H9 (cell line): ENCODE results near the gene RGL1. TPM values are rescaled to one million over a fixed set of nuclear protein-coding genes. Genes with fewer than 3 reads are reported as not detected.

Experiments
- DNase-seq: peaks from one replicate; pipeline ENCODE4 v3.0.0-alpha.2; 2017
- H2AFZ ChIP-seq: one replicate; pipeline ENCODE4 v1.6.1; 2013; ENCODE audit warnings: mild to moderate bottlenecking, low read length, control low read depth, moderate library complexity
- H2AK5ac ChIP-seq: 2 replicates; pipeline ENCODE4 v1.6.1; 2013; ENCODE audit warnings: low read length, control low read depth, mixed read lengths; ENCODE audit not compliant: insufficient read length
- H2BK120ac ChIP-seq: one replicate; pipeline ENCODE4 v1.6.1; 2013; ENCODE audit warnings: low read depth, mild to moderate bottlenecking, low read length, control low read depth, inconsistent platforms; ENCODE audit not compliant: poor library complexity, severe bottlenecking
- H2BK12ac ChIP-seq: 2 replicates; pipeline ENCODE4 v1.6.1; 2013; ENCODE audit warnings: low read length, control low read depth, mixed read lengths, low read depth; ENCODE audit not compliant: insufficient read length
- H2BK15ac ChIP-seq: 2 replicates; pipeline ENCODE4 v1.6.1; 2013; ENCODE audit warnings: low read depth, low read length, control low read depth
- H2BK20ac ChIP-seq: one replicate; pipeline ENCODE4 v1.6.1; 2013; ENCODE audit warnings: low read depth, mild to moderate bottlenecking, low read length, control low read depth, inconsistent platforms; ENCODE audit not compliant: poor library complexity, severe bottlenecking
- H2BK5ac ChIP-seq: 2 replicates; pipeline ENCODE4 v1.6.1; 2013; ENCODE audit warnings: low read length, control low read depth, mixed read lengths; ENCODE audit not compliant: insufficient read length
- H3K14ac ChIP-seq: 2 replicates; pipeline ENCODE4 v1.6.1; 2013; ENCODE audit warnings: low read length, control low read depth; ENCODE audit not compliant: insufficient read depth
- H3K18ac ChIP-seq: 2 replicates; pipeline ENCODE4 v1.6.1; 2013; ENCODE audit warnings: low read depth, mild to moderate bottlenecking, mixed read lengths, low read length, control low read depth; ENCODE audit not compliant: insufficient read length
- H3K23ac ChIP-seq: 2 replicates; pipeline ENCODE4 v1.6.1; 2013; ENCODE audit warnings: low read length, control low read depth, mixed read lengths, low read depth; ENCODE audit not compliant: insufficient read length
- H3K23me2 ChIP-seq: 2 replicates; pipeline ENCODE4 v1.6.1; 2013; ENCODE audit warnings: low read depth, mild to moderate bottlenecking, mixed read lengths, low read length, control low read depth; ENCODE audit not compliant: insufficient read length, poor library complexity, severe bottlenecking
- H3K27ac ChIP-seq: 2 replicates; pipeline ENCODE4 v1.5.1; 2013; ENCODE audit warnings: low read length, control low read depth, mixed read lengths, low read depth; ENCODE audit not compliant: insufficient read length
- H3K27me3 ChIP-seq: 2 replicates; pipeline ENCODE4 v1.6.1; 2013; ENCODE audit warnings: low read length, control low read depth, inconsistent platforms; ENCODE audit not compliant: insufficient read depth
- H3K4ac ChIP-seq: 2 replicates; pipeline ENCODE4 v1.6.1; 2013; ENCODE audit warnings: low read depth, mild to moderate bottlenecking, control low read depth, inconsistent platforms, low read length, moderate library complexity
- H3K4me1 ChIP-seq: 2 replicates; pipeline ENCODE4 v1.6.1; 2013; ENCODE audit warnings: low read length, control low read depth, inconsistent platforms; ENCODE audit not compliant: insufficient read depth
- H3K4me2 ChIP-seq: 2 replicates; pipeline ENCODE4 v1.6.1; 2013; ENCODE audit warnings: low read length, control low read depth, mixed read lengths; ENCODE audit not compliant: insufficient read length, insufficient read depth
- H3K56ac ChIP-seq: 2 replicates; pipeline ENCODE4 v1.6.1; 2013; ENCODE audit warnings: low read depth, mild to moderate bottlenecking, mixed read lengths, low read length, control low read depth; ENCODE audit not compliant: insufficient read length
- H3K79me1 ChIP-seq: 2 replicates; pipeline ENCODE4 v1.6.1; 2013; ENCODE audit warnings: low read depth, mild to moderate bottlenecking, moderate library complexity, low read length, control low read depth, inconsistent platforms; ENCODE audit not compliant: insufficient read depth, poor library complexity, severe bottlenecking
- H3K79me2 ChIP-seq: 2 replicates; pipeline ENCODE4 v1.6.1; 2013; ENCODE audit warnings: low read length, control low read depth, inconsistent platforms; ENCODE audit not compliant: insufficient read depth
- H3K9ac ChIP-seq: 2 replicates; pipeline ENCODE4 v1.6.1; 2013; ENCODE audit warnings: low read length, control low read depth, mixed read lengths; ENCODE audit not compliant: insufficient read length; ENCODE audit errors: extremely low read depth
- H3K9me3 ChIP-seq: one replicate; pipeline ENCODE4 v1.6.1; 2013; ENCODE audit warnings: low read depth, low read length, inconsistent platforms; ENCODE audit not compliant: control insufficient read depth
- H3T11ph ChIP-seq: one replicate; pipeline ENCODE4 v1.6.1; 2013; ENCODE audit warnings: mild to moderate bottlenecking, low read length, control low read depth, inconsistent platforms
- H4K20me1 ChIP-seq: one replicate; pipeline ENCODE4 v1.6.1; 2013; ENCODE audit not compliant: control insufficient read depth, insufficient read length, insufficient read depth
- H4K5ac ChIP-seq: 2 replicates; pipeline ENCODE4 v1.6.1; 2013; ENCODE audit warnings: low read depth, mild to moderate bottlenecking, mixed read lengths, low read length, control low read depth; ENCODE audit not compliant: insufficient read length
- H4K8ac ChIP-seq: replicated peaks from 2 replicates; pipeline ENCODE4 v1.6.1; 2013; ENCODE audit warnings: low read length, control low read depth, mixed read lengths, low read depth; ENCODE audit not compliant: insufficient read length
- H4K91ac ChIP-seq: 2 replicates; pipeline ENCODE4 v1.6.1; 2013; ENCODE audit warnings: low read depth, mild to moderate bottlenecking, moderate library complexity, mixed read lengths, low read length, control low read depth; ENCODE audit not compliant: insufficient read length
- H3K27ac Mint-ChIP-seq, 3 experiments: 2 replicates in 2 of 3; 3 replicates in 1 of 3; pipeline ENCODE4 v1.8.0; 2020 to 2021; ENCODE audit warnings: mixed read lengths in 3 of 3, mild to moderate bottlenecking in 1 of 3, moderate library complexity in 1 of 3
- H3K27me3 Mint-ChIP-seq: 2 replicates; pipeline ENCODE4 v1.8.0; 2021; ENCODE audit warnings: low read depth, mild to moderate bottlenecking, moderate library complexity, mixed read lengths
- H3K36me3 Mint-ChIP-seq, 3 experiments: 2 replicates in 2 of 3; 3 replicates in 1 of 3; pipeline ENCODE4 v1.8.0; 2020 to 2021; ENCODE audit warnings: low read depth in 3 of 3, mixed read lengths in 3 of 3; ENCODE audit not compliant: insufficient read depth in 1 of 3
- H3K4me1 Mint-ChIP-seq, 2 experiments: 2 replicates each; pipeline ENCODE4 v1.8.0; 2020; ENCODE audit warnings: mixed read lengths in 2 of 2
- H3K4me3 Mint-ChIP-seq, 2 experiments: 2 replicates in 1 of 2; 3 replicates in 1 of 2; pipeline ENCODE4 v1.8.0; 2020 to 2021; ENCODE audit warnings: mild to moderate bottlenecking in 2 of 2, mixed read lengths in 2 of 2, moderate library complexity in 1 of 2
- H3K9me3 Mint-ChIP-seq, 2 experiments: 2 replicates in 1 of 2; 3 replicates in 1 of 2; pipeline ENCODE4 v1.8.0; 2020; ENCODE audit warnings: mild to moderate bottlenecking in 2 of 2, mixed read lengths in 2 of 2, moderate library complexity in 1 of 2
- CTCF ChIP-seq: fragments of 200-600 bp; sonication (generic); conservative IDR thresholded peaks from 3 replicates; pipeline ENCODE4 v1.8.0; 2021; ENCODE audit warnings: antibody characterized with exemption, mild to moderate bottlenecking
- WGBS: extraction: QIAGEN DNeasy Blood & Tissue Kit; methylation state at CpG from one replicate; pipeline ENCODE4 v1.1.7; 2013; ENCODE audit warnings: missing lambda C conversion rate, low lambda C conversion rate, mixed read lengths; ENCODE audit not compliant: insufficient read length; ENCODE audit errors: extremely low coverage; 5-methylcytosine and 5-hydroxymethylcytosine counted together
- total RNA-seq: library from RNA; stranded (reverse); gene quantifications from 2 replicates; pipeline ENCODE4 v1.2.1, GENCODE V29; 2021

RGL1 gene
- total RNA-seq, 1 experiment from 2014 or later: 1.4 TPM

GRCh38 chr1:183780757-183781156 is 24.2 kb upstream of the RGL1 start:
- H3K14ac ChIP-seq: no peak overlapping the region
- H3K4me3 Mint-ChIP-seq: no peak overlapping the region

More at GRCh38 chr1:183780757-183781156, 24.2 kb upstream of the RGL1 start:
- WGBS: no CpG with 5 or more reads among the region's 2 CpGs
- Mint-ChIP-seq H3K27ac (no peak overlapping the region), H3K27me3 (no peaks in the 10 kb centered on the region), H3K4me1 (no peaks in the 10 kb centered on the region; a peak in 1 of 4 replicates), H3K36me3 (no peaks in the 10 kb centered on the region), H3K9me3 (peaks cover 0 to 4% of the 10 kb centered on the region in 2 experiments; a peak in 1 of 5 replicates)
- H3K79me1 ChIP-seq: no peaks in the 10 kb centered on the region
- no peak for DNase-seq
- H3K23ac ChIP-seq: no peak overlapping the region
- no peaks in the 10 kb centered on the region for H3K79me2 ChIP-seq
- no peak overlapping the region for H3K27ac ChIP-seq
- no peak overlapping the region for H3K4ac ChIP-seq
- no peak overlapping the region for H2AK5ac ChIP-seq
- H2BK20ac ChIP-seq: no peak overlapping the region
- H2AFZ ChIP-seq: no peak overlapping the region
- no peaks in the 10 kb centered on the region for H3K27me3 ChIP-seq
- no peaks in the 10 kb centered on the region for H3K23me2 ChIP-seq
- H2BK120ac ChIP-seq: no peak overlapping the region
- no peaks in the 10 kb centered on the region for H4K20me1 ChIP-seq
- no peak overlapping the region for H2BK12ac ChIP-seq
- H2BK5ac ChIP-seq: no peak overlapping the region
- no peak overlapping the region for H4K8ac ChIP-seq
- no peak overlapping the region for H3K18ac ChIP-seq
- H3K4me1 ChIP-seq: no peaks in the 10 kb centered on the region
- no peak overlapping the region for H3K4me2 ChIP-seq
- no peak overlapping the region for H3T11ph ChIP-seq
- no peak overlapping the region for H3K56ac ChIP-seq
- no peak overlapping the region for H2BK15ac ChIP-seq
- H4K91ac ChIP-seq: no peak overlapping the region
- H3K9ac ChIP-seq: no peak overlapping the region
- TF ChIP-seq CTCF: no peak
- no peak overlapping the region for H4K5ac ChIP-seq
- no peaks in the 10 kb centered on the region for H3K9me3 ChIP-seq
